H1 (cell line): ENCODE measurements around the gene STK33. TPM values are rescaled to one million over a fixed set of nuclear protein-coding genes. Genes with fewer than 3 reads are reported as not detected.

Source experiments
- CTCF ChIA-PET: fragments of 300-600 bp; sonication (Branson Sonifier 250); formaldehyde crosslinking; loops from one replicate; lab custom pipeline; 2021; ENCODE audit not compliant: partially characterized antibody; lab: Charles Lee
- POLR2A ChIA-PET: fragments of 300-600 bp; sonication (Branson Sonifier 250); formaldehyde crosslinking; loops from one replicate; lab custom pipeline; 2021; ENCODE audit warnings: inconsistent platforms; ENCODE audit not compliant: partially characterized antibody; lab: Charles Lee
- DNase-seq, 2 experiments: peaks; one replicate each; pipeline versions ENCODE4 v3.0.0 to v3.0.0-alpha.2; 2010 to 2022; ENCODE audit warnings: low spot score in 2 of 2, low read depth in 1 of 2, mixed read lengths in 1 of 2
- FAIRE-seq: peaks from 2 replicates; lab custom pipeline; 2011; peaks lifted over from hg19 to GRCh38; lab: Jason Lieb, UNC
- H2AFZ ChIP-seq: 2 replicates; pipeline ENCODE4 v1.8.1; 2012; ENCODE audit warnings: low read length, inconsistent platforms
- H2AK5ac ChIP-seq: 2 replicates; pipeline ENCODE4 v1.6.1; 2013; ENCODE audit warnings: low read depth, low read length
- H2BK120ac ChIP-seq: replicated peaks from 2 replicates; pipeline ENCODE3; 2013; ENCODE audit warnings: low read depth, low read length, inconsistent platforms
- H2BK12ac ChIP-seq: 2 replicates; pipeline ENCODE4 v1.6.1; 2013; ENCODE audit warnings: low read depth, low read length
- H2BK15ac ChIP-seq: 2 replicates; pipeline ENCODE4 v1.6.1; 2013; ENCODE audit warnings: low read length
- H2BK20ac ChIP-seq: 2 replicates; pipeline ENCODE4 v1.6.1; 2013; ENCODE audit warnings: low read length
- H2BK5ac ChIP-seq: 2 replicates; pipeline ENCODE4 v1.6.1; 2013; ENCODE audit warnings: low read depth, low read length
- H3K14ac ChIP-seq: 2 replicates; pipeline ENCODE4 v1.6.1; 2013; ENCODE audit warnings: inconsistent platforms; ENCODE audit not compliant: insufficient read length
- H3K18ac ChIP-seq: 2 replicates; pipeline ENCODE4 v1.6.1; 2013; ENCODE audit warnings: low read length; ENCODE audit errors: extremely low read depth
- H3K23ac ChIP-seq: 2 replicates; pipeline ENCODE4 v1.6.1; 2013; ENCODE audit warnings: inconsistent platforms; ENCODE audit not compliant: insufficient read length
- H3K23me2 ChIP-seq: 2 replicates; pipeline ENCODE4 v1.6.1; 2013; ENCODE audit warnings: low read depth, low read length
- H3K27ac ChIP-seq: 2 replicates; pipeline ENCODE4 v1.6.1; 2011; ENCODE audit warnings: low read depth, low read length, inconsistent platforms
- H3K27me3 ChIP-seq, 4 experiments: replicated peaks in 1 of 4; 1 replicate in 1 of 4; 2 replicates in 3 of 4; pipeline versions ENCODE4 v1.6.1 to v1.8.1; 2011 to 2013; ENCODE audit warnings: low read length in 3 of 4, mild to moderate bottlenecking in 3 of 4, inconsistent platforms in 2 of 4, mixed read lengths in 2 of 4, moderate library complexity in 1 of 4; ENCODE audit not compliant: control insufficient read depth in 3 of 4, insufficient read depth in 3 of 4; ENCODE audit errors: extremely low read depth in 1 of 4
- H3K36me3 ChIP-seq, 4 experiments: 2 replicates each; pipeline versions ENCODE4 v1.6.1 to v1.8.1; 2011 to 2013; ENCODE audit warnings: mild to moderate bottlenecking in 4 of 4, low read length in 3 of 4, moderate library complexity in 2 of 4, control low read depth in 1 of 4, inconsistent platforms in 1 of 4; ENCODE audit not compliant: insufficient read depth in 4 of 4, control insufficient read depth in 2 of 4
- H3K4ac ChIP-seq: replicated peaks from 2 replicates; pipeline ENCODE3; 2013; ENCODE audit warnings: low read length, low read depth, mixed read lengths, inconsistent platforms; ENCODE audit not compliant: insufficient read length
- H3K4me1 ChIP-seq, 4 experiments: replicated peaks in 1 of 4; 1 replicate in 1 of 4; 2 replicates in 3 of 4; pipeline versions ENCODE4 v1.6.1 to v1.8.1; 2011 to 2013; ENCODE audit warnings: low read length in 3 of 4, inconsistent platforms in 2 of 4, mixed read lengths in 1 of 4; ENCODE audit not compliant: insufficient read depth in 4 of 4, control insufficient read depth in 3 of 4
- H3K4me2 ChIP-seq, 2 experiments: 2 replicates each; pipeline versions ENCODE4 v1.6.1 to v1.8.1; 2011 to 2013; ENCODE audit warnings: low read depth in 2 of 2, low read length in 2 of 2, control low read depth in 1 of 2, inconsistent platforms in 1 of 2, mild to moderate bottlenecking in 1 of 2; ENCODE audit not compliant: insufficient read depth in 1 of 2
- H3K4me3 ChIP-seq, 4 experiments: fragments of 200-600, 300-600 bp in 1 of 4; sonication (generic), shearing (Covaris generic), sonication (Bioruptor Twin) in 1 of 4; 2 replicates each; pipeline versions ENCODE4 v1.5.1 to v1.8.1; 2011 to 2016; ENCODE audit warnings: low read length in 4 of 4, low read depth in 3 of 4, control low read depth in 2 of 4, inconsistent platforms in 2 of 4, mild to moderate bottlenecking in 2 of 4, mixed read lengths in 1 of 4, moderate library complexity in 1 of 4; ENCODE audit not compliant: insufficient read depth in 2 of 4; ENCODE audit errors: extremely low read depth in 1 of 4
- H3K56ac ChIP-seq: replicated peaks from 2 replicates; pipeline ENCODE3; 2013; ENCODE audit warnings: low read depth, mild to moderate bottlenecking, mixed read lengths, low read length, inconsistent platforms; ENCODE audit not compliant: insufficient read length
- H3K79me1 ChIP-seq: 2 replicates; pipeline ENCODE4 v1.6.1; 2013; ENCODE audit warnings: low read depth, low read length, control low read depth
- H3K79me2 ChIP-seq, 2 experiments: 2 replicates each; pipeline versions ENCODE4 v1.6.1 to v1.8.1; 2012 to 2013; ENCODE audit warnings: low read length in 2 of 2, mild to moderate bottlenecking in 2 of 2, inconsistent platforms in 1 of 2; ENCODE audit not compliant: insufficient read depth in 2 of 2, control insufficient read depth in 1 of 2
- H3K9ac ChIP-seq, 4 experiments: replicated peaks in 1 of 4; 1 replicate in 1 of 4; 2 replicates in 3 of 4; pipeline versions ENCODE4 v1.6.1 to v1.8.1; 2011 to 2013; ENCODE audit warnings: low read depth in 3 of 4, low read length in 3 of 4, control low read depth in 2 of 4, mild to moderate bottlenecking in 2 of 4, moderate library complexity in 2 of 4, inconsistent platforms in 1 of 4; ENCODE audit errors: extremely low read depth in 1 of 4
- H3K9me3 ChIP-seq, 2 experiments: 2 replicates each; pipeline versions ENCODE4 v1.6.1 to v1.8.1; 2012 to 2013; ENCODE audit warnings: mild to moderate bottlenecking in 2 of 2, moderate library complexity in 2 of 2, control low read depth in 1 of 2, inconsistent platforms in 1 of 2, low read depth in 1 of 2, low read length in 1 of 2, mixed read lengths in 1 of 2; ENCODE audit not compliant: insufficient read depth in 2 of 2
- H4K20me1 ChIP-seq, 2 experiments: replicated peaks in 1 of 2; 2 replicates each; pipeline versions ENCODE3 to v1.8.1; 2011 to 2013; ENCODE audit warnings: inconsistent platforms in 2 of 2, low read length in 2 of 2, mild to moderate bottlenecking in 1 of 2; ENCODE audit not compliant: insufficient read depth in 2 of 2, control insufficient read depth in 1 of 2
- H4K5ac ChIP-seq: 2 replicates; pipeline ENCODE4 v1.6.1; 2013; ENCODE audit warnings: low read length, low read depth, mixed read lengths, inconsistent platforms; ENCODE audit not compliant: insufficient read length
- H4K8ac ChIP-seq: 2 replicates; pipeline ENCODE4 v1.8.0; 2013; ENCODE audit warnings: mild to moderate bottlenecking, moderate library complexity, low read length, inconsistent platforms; ENCODE audit not compliant: insufficient read depth; ENCODE audit errors: extremely low read depth
- H4K91ac ChIP-seq: replicated peaks from 2 replicates; pipeline ENCODE3; 2013; ENCODE audit warnings: low read length, mixed read lengths, inconsistent platforms; ENCODE audit not compliant: insufficient read length
- CHD2 ChIP-seq: IDR thresholded peaks from 2 replicates; pipeline ENCODE4 v1.6.1; 2012; ENCODE audit warnings: low read length, improper control_type of control experiment
- EGR1 ChIP-seq: IDR thresholded peaks from 2 replicates; pipeline ENCODE4 v1.6.1; 2011; ENCODE audit warnings: low read depth, low read length, borderline replicate concordance
- FOSL1 ChIP-seq: IDR thresholded peaks from 2 replicates; pipeline ENCODE4 v1.6.1; 2011; ENCODE audit warnings: mild to moderate bottlenecking, low read depth, low read length, moderate library complexity; ENCODE audit not compliant: insufficient read depth
- KDM4A ChIP-seq: IDR thresholded peaks from one replicate; pipeline ENCODE4 v1.7.1; 2012; ENCODE audit warnings: low read depth, mild to moderate bottlenecking, moderate library complexity, low read length, inconsistent platforms; ENCODE audit not compliant: severe bottlenecking
- PHF8 ChIP-seq: fragments of 200-600 bp; sonication (generic); conservative IDR thresholded peaks from 2 replicates; pipeline ENCODE4 v1.7.1; 2012; ENCODE audit warnings: low read depth, mild to moderate bottlenecking, inconsistent platforms, low read length, moderate library complexity
- RAD21 ChIP-seq, 2 experiments: IDR thresholded peaks in 1 of 2; conservative IDR thresholded peaks in 1 of 2; 2 replicates each; pipeline ENCODE4 v1.6.1; 2011; ENCODE audit warnings: low read depth in 2 of 2, low read length in 2 of 2, improper control_type of control experiment in 1 of 2, inconsistent platforms in 1 of 2, mild to moderate bottlenecking in 1 of 2, moderate library complexity in 1 of 2
- SRF ChIP-seq: IDR thresholded peaks from 2 replicates; pipeline ENCODE4 v1.6.1; 2011; ENCODE audit warnings: mild to moderate bottlenecking, low read depth, low read length, moderate library complexity
- YY1 ChIP-seq: IDR thresholded peaks from 2 replicates; pipeline ENCODE4 v1.6.1; 2011; ENCODE audit warnings: low read depth, mild to moderate bottlenecking, low read length
- WGBS, 2 experiments: shearing (Covaris generic) in 1 of 2; methylation state at CpG; one replicate each; pipeline versions ENCODE4 v1.1.6 to v1.1.7; 2013 to 2015; ENCODE audit warnings: low lambda C conversion rate in 2 of 2, mixed read lengths in 2 of 2, inconsistent platforms in 1 of 2, low coverage in 1 of 2, missing lambda C conversion rate in 1 of 2; ENCODE audit not compliant: insufficient replicate concordance in 2 of 2, insufficient coverage in 1 of 2, insufficient read length in 1 of 2; ENCODE audit errors: extremely low coverage in 1 of 2, missing lambda C conversion rate in 1 of 2; 5-methylcytosine and 5-hydroxymethylcytosine counted together
- polyA plus RNA-seq, 7 experiments: library from polyadenylated mRNA; depleted of rRNA in 3 of 7; stranded (reverse) in 5 of 7; unstranded in 2 of 7; fragments of >200 nt in 5 of 7; fragments of 200-250 nt in 2 of 7; gene quantifications; 1 replicate in 5 of 7; 2 replicates in 1 of 7; 4 replicates in 1 of 7; pipeline versions ENCODE4 v1.2.1 to v1.2.3, GENCODE V29; 2011 to 2013; ENCODE audit warnings: missing spikeins in 2 of 7, mixed read lengths in 2 of 7
- total RNA-seq: library from RNA; stranded (reverse); fragmentation: NEBNext Ultra II Directional; extraction: Animal tissue kit (Norgen Biotek cat#: 25700); gene quantifications from 2 replicates; pipeline ENCODE4 v1.2.1, GENCODE V29; 2021
- TF ChIP-seq, protein P1 (sequence below): IDR thresholded peaks from 2 replicates; pipeline ENCODE4 v1.6.1; 2012; ENCODE audit warnings: inconsistent platforms

The STK33 gene
- total and polyA plus RNA-seq, 2 of the 8 experiments (the other 6 are each of a cell fraction or from before 2014, with no cell fraction given): 8.8 to 25.1 TPM

DNA sequence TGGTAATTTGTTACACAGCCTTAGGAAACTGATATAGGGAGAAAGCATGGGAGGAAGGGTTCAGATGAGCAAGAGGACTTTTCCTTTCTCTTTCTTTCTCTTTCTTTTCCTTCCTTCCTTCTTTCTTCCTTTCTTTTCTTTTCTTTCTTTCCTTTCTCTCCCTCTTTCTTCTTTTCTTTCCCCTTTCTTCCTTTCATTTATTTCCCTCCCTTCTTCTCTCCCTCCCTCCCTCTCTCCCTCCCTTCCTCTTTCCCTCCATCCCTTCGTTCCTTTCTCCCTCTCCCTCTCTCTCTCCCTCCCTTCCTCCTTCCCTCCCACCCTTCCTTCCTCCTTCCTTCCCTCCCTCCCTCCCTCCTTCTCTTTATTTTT is 222.5 kb downstream of the STK33 start:
- Histone ChIP-seq H2BK12ac (no peak overlapping the region), H3K23me2 (no peaks in the 10 kb centered on the region), H3K79me1 (no peaks in the 10 kb centered on the region), H3K36me3 (no peaks in the 10 kb centered on the region), H3K79me2 (no peaks in the 10 kb centered on the region), H3K4me2 (no peak overlapping the region), H4K20me1 (no peaks in the 10 kb centered on the region), H4K91ac (no peak overlapping the region), H2BK5ac (no peak overlapping the region), H3K4ac (no peak overlapping the region), H3K27me3 (no peaks in the 10 kb centered on the region), H3K18ac (no peak overlapping the region), H3K4me1 (peaks cover 0 to 2% (median 0%) of the 10 kb centered on the region in 4 experiments; a peak in 1 of 7 replicates), H2BK15ac (no peak overlapping the region), H3K23ac (no peak overlapping the region), H2BK20ac (no peak overlapping the region), H3K9ac (no peak overlapping the region), H2BK120ac (no peak overlapping the region), H3K27ac (no peak overlapping the region), H3K14ac (no peak overlapping the region), H3K4me3 (no peak overlapping the region), H2AFZ (no peak overlapping the region), H2AK5ac (no peak overlapping the region), H3K9me3 (no peaks in the 10 kb centered on the region), H3K56ac (no peak overlapping the region), H4K5ac (no peak overlapping the region), H4K8ac (no peak overlapping the region)
- TF ChIP-seq CHD2 (no peak), RAD21 (IDR thresholded peaks at IDR 0.05 in 1 of 2, conservative IDR thresholded peaks at IDR 0.05 in 1 of 2; ENCODE audit: low read depth in 2 of 2, low read length in 2 of 2) (no peak), YY1 (no peak), SRF (no peak), EGR1 (no peak), PHF8 (no peak), KDM4A (no peak), FOSL1 (no peak)
- TF ChIP-seq, protein P1, sequence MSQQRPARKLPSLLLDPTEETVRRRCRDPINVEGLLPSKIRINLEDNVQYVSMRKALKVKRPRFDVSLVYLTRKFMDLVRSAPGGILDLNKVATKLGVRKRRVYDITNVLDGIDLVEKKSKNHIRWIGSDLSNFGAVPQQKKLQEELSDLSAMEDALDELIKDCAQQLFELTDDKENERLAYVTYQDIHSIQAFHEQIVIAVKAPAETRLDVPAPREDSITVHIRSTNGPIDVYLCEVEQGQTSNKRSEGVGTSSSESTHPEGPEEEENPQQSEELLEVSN: no peak
- WGBS, 2 experiments: 0 to 89% methylated on average over 1 of the region's 1 CpG
- ChIA-PET CTCF (interaction anchor here (1.0 kb wide), 1 partner anchor 178 kb away, joined by 3 read pairs; no protein-coding TSS in a partner anchor), POLR2A (no interaction called here)
- FAIRE-seq (no peak), DNase-seq (no peak)
